ENCODE data around the gene PLA2G12B. TPM values are rescaled to one million over a fixed set of nuclear protein-coding genes. Genes with fewer than 3 reads are reported as not detected.

PLA2G12B gene
- total and polyA plus RNA-seq, 2 experiments from 2014 or later = not detected

DNA sequence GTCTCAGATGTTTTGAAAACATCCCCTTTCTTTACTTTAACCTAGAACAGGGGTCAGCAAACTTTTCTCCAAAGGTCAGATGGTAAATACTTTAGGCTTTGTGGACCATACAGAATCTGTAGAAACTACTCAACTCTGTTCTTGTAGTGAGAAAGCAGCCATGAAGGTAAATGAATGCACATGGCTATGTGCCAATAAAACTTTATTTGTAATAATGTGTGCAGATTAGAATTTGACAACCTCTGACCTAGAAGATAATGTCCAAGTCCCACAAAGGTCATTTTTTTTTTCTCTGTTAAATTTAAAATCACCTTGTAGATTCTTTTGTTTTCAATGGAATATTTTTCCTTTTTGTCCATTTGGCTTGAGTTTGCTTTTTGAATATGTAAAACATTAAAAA, 43.9 kb downstream of the PLA2G12B start (continued):
- TF ChIP-seq, protein P1, sequence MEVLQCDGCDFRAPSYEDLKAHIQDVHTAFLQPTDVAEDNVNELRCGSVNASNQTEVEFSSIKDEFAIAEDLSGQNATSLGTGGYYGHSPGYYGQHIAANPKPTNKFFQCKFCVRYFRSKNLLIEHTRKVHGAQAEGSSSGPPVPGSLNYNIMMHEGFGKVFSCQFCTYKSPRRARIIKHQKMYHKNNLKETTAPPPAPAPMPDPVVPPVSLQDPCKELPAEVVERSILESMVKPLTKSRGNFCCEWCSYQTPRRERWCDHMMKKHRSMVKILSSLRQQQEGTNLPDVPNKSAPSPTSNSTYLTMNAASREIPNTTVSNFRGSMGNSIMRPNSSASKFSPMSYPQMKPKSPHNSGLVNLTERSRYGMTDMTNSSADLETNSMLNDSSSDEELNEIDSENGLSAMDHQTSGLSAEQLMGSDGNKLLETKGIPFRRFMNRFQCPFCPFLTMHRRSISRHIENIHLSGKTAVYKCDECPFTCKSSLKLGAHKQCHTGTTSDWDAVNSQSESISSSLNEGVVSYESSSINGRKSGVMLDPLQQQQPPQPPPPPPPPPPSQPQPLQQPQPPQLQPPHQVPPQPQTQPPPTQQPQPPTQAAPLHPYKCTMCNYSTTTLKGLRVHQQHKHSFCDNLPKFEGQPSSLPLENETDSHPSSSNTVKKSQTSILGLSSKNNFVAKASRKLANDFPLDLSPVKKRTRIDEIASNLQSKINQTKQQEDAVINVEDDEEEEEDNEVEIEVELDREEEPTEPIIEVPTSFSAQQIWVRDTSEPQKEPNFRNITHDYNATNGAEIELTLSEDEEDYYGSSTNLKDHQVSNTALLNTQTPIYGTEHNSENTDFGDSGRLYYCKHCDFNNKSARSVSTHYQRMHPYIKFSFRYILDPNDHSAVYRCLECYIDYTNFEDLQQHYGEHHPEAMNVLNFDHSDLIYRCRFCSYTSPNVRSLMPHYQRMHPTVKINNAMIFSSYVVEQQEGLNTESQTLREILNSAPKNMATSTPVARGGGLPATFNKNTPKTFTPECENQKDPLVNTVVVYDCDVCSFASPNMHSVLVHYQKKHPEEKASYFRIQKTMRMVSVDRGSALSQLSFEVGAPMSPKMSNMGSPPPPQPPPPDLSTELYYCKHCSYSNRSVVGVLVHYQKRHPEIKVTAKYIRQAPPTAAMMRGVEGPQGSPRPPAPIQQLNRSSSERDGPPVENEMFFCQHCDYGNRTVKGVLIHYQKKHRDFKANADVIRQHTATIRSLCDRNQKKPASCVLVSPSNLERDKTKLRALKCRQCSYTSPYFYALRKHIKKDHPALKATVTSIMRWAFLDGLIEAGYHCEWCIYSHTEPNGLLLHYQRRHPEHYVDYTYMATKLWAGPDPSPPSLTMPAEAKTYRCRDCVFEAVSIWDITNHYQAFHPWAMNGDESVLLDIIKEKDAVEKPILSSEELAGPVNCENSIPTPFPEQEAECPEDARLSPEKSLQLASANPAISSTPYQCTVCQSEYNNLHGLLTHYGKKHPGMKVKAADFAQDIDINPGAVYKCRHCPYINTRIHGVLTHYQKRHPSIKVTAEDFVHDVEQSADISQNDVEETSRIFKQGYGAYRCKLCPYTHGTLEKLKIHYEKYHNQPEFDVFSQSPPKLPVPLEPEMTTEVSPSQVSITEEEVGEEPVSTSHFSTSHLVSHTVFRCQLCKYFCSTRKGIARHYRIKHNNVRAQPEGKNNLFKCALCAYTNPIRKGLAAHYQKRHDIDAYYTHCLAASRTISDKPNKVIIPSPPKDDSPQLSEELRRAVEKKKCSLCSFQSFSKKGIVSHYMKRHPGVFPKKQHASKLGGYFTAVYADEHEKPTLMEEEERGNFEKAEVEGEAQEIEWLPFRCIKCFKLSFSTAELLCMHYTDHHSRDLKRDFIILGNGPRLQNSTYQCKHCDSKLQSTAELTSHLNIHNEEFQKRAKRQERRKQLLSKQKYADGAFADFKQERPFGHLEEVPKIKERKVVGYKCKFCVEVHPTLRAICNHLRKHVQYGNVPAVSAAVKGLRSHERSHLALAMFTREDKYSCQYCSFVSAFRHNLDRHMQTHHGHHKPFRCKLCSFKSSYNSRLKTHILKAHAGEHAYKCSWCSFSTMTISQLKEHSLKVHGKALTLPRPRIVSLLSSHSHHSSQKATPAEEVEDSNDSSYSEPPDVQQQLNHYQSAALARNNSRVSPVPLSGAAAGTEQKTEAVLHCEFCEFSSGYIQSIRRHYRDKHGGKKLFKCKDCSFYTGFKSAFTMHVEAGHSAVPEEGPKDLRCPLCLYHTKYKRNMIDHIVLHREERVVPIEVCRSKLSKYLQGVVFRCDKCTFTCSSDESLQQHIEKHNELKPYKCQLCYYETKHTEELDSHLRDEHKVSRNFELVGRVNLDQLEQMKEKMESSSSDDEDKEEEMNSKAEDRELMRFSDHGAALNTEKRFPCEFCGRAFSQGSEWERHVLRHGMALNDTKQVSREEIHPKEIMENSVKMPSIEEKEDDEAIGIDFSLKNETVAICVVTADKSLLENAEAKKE (CRISPR knock-in tag; IDR thresholded peaks at IDR 0.05) = no peak
- TF ChIP-seq EZH2 (IDR thresholded peaks at IDR 0.05; ENCODE audit: low read depth, unreplicated experiment) = no peak
- no peak for TF ChIP-seq NANOG (IDR thresholded peaks at IDR 0.05; ENCODE audit: borderline replicate concordance)

DNA sequence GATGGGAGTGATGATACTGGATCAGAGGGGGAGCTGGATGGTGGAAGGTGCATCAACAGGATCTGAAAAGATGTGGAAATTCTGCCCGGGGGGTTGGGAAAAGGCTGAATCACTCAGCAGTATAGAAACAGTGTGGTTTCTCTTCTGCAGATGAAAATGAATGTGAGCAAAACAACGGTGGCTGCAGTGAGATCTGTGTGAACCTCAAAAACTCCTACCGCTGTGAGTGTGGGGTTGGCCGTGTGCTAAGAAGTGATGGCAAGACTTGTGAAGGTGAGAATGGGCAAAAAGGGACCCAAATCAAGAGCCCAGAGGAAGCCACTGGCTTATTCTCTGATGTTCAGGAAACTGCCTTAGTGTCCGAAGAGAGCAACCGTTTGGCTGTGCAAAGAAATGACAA, 48.2 kb downstream of the PLA2G12B start:
- H3K4me3 Mint-ChIP-seq = no peak overlapping the region
- H3K4me2 ChIP-seq = no peak overlapping the region
- H3K9me3 Mint-ChIP-seq = peaks cover 14% of the 10 kb centered on the region
- peaks cover 2% of the 10 kb centered on the region; the same call in 2 of the 3 replicates for H3K4me1 Mint-ChIP-seq
- no peaks in the 10 kb centered on the region for H3K27me3 ChIP-seq (ENCODE audit: insufficient read depth)
- H3K79me2 ChIP-seq (replicated peaks; ENCODE audit: insufficient read depth) = no peaks in the 10 kb centered on the region
- H3F3A ChIP-seq (replicated peaks; ENCODE audit: low read depth) = no peaks in the 10 kb centered on the region
- DNase-seq (ENCODE audit: low spot score) (no peak), ATAC-seq (no peak)
- H3K36me3 Mint-ChIP-seq (ENCODE audit: low read depth) = peaks cover 11% of the 10 kb centered on the region; the same call in 2 of the 3 replicates
- peaks cover 5% of the 10 kb centered on the region for H3K9me2 ChIP-seq (ENCODE audit: insufficient read depth)
- H2AFZ ChIP-seq = peak overlapping the region; percentile 38; the same call in 1 of the 2 replicates
- no peak overlapping the region for H3K27ac Mint-ChIP-seq
- H3K27me3 Mint-ChIP-seq (ENCODE audit: insufficient read depth, low read depth, poor library complexity) = peaks cover 8% of the 10 kb centered on the region
- H3K36me3 ChIP-seq (ENCODE audit: insufficient read depth) = peaks cover 5% of the 10 kb centered on the region; the same call in 1 of the 2 replicates
- H3K27ac ChIP-seq (ENCODE audit: low read depth) = no peak overlapping the region
- no peaks in the 10 kb centered on the region for H3K4me1 ChIP-seq (ENCODE audit: insufficient read depth)
- H3K4me3 ChIP-seq = no peak overlapping the region
- no peak for TF ChIP-seq NANOG (IDR thresholded peaks at IDR 0.05; ENCODE audit: borderline replicate concordance)
- TF ChIP-seq, protein P2, sequence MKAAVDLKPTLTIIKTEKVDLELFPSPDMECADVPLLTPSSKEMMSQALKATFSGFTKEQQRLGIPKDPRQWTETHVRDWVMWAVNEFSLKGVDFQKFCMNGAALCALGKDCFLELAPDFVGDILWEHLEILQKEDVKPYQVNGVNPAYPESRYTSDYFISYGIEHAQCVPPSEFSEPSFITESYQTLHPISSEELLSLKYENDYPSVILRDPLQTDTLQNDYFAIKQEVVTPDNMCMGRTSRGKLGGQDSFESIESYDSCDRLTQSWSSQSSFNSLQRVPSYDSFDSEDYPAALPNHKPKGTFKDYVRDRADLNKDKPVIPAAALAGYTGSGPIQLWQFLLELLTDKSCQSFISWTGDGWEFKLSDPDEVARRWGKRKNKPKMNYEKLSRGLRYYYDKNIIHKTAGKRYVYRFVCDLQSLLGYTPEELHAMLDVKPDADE (IDR thresholded peaks at IDR 0.05) = no peak
- TF ChIP-seq, protein P1 (CRISPR knock-in tag; IDR thresholded peaks at IDR 0.05) = no peak
- TF ChIP-seq, protein P3, sequence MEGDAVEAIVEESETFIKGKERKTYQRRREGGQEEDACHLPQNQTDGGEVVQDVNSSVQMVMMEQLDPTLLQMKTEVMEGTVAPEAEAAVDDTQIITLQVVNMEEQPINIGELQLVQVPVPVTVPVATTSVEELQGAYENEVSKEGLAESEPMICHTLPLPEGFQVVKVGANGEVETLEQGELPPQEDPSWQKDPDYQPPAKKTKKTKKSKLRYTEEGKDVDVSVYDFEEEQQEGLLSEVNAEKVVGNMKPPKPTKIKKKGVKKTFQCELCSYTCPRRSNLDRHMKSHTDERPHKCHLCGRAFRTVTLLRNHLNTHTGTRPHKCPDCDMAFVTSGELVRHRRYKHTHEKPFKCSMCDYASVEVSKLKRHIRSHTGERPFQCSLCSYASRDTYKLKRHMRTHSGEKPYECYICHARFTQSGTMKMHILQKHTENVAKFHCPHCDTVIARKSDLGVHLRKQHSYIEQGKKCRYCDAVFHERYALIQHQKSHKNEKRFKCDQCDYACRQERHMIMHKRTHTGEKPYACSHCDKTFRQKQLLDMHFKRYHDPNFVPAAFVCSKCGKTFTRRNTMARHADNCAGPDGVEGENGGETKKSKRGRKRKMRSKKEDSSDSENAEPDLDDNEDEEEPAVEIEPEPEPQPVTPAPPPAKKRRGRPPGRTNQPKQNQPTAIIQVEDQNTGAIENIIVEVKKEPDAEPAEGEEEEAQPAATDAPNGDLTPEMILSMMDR (conservative IDR thresholded peaks at IDR 0.05; ENCODE audit: low read depth in 2 of 2) = no peak
- no peaks in the 10 kb centered on the region for H4K20me1 ChIP-seq (replicated peaks; ENCODE audit: insufficient read depth)
